Stimulated activated CD4-positive, alpha-beta T cell treated with anti-CD3 and anti-CD28 coated beads, Interleukin-15, amount 100 ng/mL, for 48 hours (primary cell): Measurements from ENCODE around the gene NECTIN2.
"Not testable (repeated sequence)": the region's sequence is repeated elsewhere in the genome, so short reads cannot be mapped to it uniquely, and the experiment has no call there.

Experiments used
- DNase-seq, 2 donors: peaks; one replicate each; pipeline ENCODE4 v3.0.0-alpha.2; 2020; ENCODE audit warnings: low read depth in 2 of 2

Gene NECTIN2

DNA sequence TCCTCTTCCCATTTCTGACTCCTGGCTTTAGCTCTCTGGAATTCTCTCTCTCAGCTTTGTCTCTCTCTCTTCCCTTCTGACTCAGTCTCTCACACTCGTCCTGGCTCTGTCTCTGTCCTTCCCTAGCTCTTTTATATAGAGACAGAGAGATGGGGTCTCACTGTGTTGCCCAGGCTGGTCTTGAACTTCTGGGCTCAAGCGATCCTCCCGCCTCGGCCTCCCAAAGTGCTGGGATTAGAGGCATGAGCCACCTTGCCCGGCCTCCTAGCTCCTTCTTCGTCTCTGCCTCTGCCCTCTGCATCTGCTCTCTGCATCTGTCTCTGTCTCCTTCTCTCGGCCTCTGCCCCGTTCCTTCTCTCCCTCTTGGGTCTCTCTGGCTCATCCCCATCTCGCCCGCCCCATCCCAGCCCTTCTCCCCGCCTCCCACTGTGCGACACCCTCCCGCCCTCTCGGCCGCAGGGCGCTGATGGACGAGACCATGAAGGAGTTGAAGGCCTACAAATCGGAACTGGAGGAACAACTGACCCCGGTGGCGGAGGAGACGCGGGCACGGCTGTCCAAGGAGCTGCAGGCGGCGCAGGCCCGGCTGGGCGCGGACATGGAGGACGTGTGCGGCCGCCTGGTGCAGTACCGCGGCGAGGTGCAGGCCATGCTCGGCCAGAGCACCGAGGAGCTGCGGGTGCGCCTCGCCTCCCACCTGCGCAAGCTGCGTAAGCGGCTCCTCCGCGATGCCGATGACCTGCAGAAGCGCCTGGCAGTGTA, 62.2 kb downstream of the NECTIN2 start:
- DNase-seq, result no peak

DNA sequence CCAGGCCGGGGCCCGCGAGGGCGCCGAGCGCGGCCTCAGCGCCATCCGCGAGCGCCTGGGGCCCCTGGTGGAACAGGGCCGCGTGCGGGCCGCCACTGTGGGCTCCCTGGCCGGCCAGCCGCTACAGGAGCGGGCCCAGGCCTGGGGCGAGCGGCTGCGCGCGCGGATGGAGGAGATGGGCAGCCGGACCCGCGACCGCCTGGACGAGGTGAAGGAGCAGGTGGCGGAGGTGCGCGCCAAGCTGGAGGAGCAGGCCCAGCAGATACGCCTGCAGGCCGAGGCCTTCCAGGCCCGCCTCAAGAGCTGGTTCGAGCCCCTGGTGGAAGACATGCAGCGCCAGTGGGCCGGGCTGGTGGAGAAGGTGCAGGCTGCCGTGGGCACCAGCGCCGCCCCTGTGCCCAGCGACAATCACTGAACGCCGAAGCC, 62.8 kb downstream of the NECTIN2 start:
- DNase-seq, result no peak

GRCh38 chr19:44909775-44910174, 63.7 kb downstream of the NECTIN2 start:
- no peak for DNase-seq

GRCh38 chr19:44911896-44912295, 65.8 kb downstream of the NECTIN2 start:
- DNase-seq, result not testable (repeated sequence)

DNA sequence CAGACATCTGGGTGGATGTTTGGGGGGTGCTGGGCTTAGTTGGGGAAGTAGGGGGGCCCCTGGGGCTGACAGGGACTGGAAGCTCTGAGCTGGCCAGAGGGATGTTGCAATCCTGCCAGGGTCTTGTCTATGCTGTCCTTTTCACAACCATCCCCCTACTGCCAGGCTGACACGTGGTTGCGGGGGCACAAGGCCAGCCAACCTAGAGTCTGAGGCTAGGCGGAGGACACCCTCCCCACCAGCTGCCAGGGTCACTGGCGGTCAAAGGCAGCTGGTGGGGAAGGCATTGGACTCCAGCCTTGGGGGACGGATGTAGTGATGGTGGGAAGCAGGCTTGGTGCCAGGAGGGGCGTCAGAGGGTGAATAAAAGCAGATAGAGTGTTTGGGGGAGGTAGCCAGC, 66.8 kb downstream of the NECTIN2 start:
- no peak for DNase-seq

DNA sequence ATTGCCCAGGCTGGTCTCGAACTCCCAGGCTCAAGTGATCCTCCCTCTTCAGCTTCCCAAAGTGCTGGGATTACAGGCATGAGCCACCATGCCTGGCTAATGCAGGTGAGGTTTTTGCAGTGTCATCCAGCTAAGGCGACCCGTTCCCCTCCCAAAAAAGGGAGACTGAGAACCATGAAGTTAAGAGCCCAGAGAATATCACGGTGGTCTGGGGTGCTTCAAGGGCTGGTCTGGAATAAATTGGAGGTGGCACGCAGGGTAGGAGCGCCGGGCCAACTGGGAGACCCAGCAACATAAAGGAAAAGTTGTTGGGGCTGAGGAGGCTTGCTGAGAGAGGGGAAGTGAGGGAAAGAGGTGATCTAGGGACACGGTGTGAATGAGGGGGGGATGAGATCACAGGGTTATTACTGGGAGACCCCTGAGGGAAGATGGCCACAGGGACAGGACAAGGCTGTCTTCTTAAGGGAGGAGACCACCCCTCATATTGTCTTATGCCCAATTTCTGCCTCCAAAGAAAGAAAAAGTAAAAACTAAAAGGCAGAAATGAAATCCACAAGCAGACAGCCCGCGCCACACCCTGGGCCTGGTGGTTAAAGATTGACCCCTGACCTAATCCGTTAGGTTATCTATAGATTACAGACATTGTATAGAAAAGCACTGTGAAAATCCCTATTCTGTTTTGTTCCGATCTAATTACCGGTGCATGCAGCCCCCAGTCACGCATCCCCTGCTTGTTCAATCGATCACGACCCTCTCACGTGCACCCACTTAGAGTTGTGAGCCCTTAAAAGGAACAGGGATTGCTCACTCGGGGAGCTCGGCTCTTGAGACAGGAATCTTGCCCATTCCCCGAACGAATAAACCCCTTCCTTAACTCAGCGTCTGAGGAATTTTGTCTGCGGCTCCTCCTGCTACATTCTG, 67.7 kb downstream of the NECTIN2 start:
- DNase-seq, result not testable (repeated sequence)

DNA sequence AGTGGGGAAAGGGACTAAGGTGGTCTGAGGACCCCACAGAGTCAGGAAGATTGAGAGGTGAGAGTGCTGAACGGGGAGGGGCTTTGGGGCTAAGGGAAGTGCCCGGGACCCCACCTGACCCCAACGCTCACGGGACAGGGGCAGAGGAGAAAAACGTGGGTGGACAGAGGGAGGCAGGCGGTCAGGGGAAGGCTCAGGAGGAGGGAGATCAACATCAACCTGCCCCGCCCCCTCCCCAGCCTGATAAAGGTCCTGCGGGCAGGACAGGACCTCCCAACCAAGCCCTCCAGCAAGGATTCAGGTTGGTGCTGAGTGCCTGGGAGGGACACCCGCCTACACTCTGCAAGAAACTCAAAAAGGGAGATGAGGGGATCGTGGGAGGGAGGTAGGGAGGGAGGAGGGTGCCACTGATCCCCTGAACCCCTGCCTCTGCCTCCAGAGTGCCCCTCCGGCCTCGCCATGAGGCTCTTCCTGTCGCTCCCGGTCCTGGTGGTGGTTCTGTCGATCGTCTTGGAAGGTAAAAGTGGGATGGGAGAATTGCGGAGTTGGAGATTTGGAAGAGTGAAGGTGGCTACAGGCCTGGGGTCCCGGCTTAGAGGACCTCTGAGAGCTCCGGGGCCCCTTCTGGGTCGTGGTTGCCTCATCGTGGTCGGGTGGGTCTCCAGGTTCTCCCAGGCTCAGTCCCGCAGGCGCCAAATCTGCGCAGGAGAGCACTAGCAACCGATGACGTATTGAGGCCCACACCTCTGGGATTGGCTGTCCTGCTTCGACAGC, 68.5 kb downstream of the NECTIN2 start, which contains the start of gene APOC1:
Gene APOC1 (plus strand): TSS at position 176 of the 774 bp plus-strand sequence. CDS start 284 bp downstream, at position 460.
- peak; percentile 68 to 75 for DNase-seq

DNA sequence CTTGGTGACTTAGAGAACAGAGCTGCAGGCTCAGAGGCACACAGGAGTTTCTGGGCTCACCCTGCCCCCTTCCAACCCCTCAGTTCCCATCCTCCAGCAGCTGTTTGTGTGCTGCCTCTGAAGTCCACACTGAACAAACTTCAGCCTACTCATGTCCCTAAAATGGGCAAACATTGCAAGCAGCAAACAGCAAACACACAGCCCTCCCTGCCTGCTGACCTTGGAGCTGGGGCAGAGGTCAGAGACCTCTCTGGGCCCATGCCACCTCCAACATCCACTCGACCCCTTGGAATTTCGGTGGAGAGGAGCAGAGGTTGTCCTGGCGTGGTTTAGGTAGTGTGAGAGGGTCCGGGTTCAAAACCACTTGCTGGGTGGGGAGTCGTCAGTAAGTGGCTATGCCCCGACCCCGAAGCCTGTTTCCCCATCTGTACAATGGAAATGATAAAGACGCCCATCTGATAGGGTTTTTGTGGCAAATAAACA, 78.2 kb downstream of the NECTIN2 start:
- no peak for DNase-seq

- DNase-seq, result no peak
These were observed 79.2 kb downstream of the NECTIN2 start for GRCh38 chr19:44925114-44925891.

GRCh38 chr19:44926245-44927077, 80.4 kb downstream of the NECTIN2 start:
- not testable (repeated sequence) for DNase-seq

DNA sequence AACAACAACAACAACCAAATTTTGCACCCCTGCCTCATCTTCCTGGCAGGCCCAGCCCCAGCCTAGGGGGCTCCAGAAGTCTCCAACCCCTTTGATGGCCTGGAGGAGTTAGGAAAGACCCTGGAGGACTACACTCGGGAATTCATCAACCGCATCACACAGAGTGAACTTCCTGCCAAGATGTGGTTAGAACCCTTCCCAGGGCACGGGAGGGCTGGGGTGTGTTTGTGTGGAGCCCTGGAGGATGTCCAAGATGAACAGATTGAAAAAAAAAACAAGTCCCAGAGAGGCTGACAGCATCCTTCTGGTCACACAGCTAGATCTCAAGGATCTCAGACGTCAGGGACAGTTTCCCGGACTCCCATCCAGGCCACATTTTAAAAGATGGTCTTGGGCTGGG, 81.6 kb downstream of the NECTIN2 start:
- no peak for DNase-seq

DNA sequence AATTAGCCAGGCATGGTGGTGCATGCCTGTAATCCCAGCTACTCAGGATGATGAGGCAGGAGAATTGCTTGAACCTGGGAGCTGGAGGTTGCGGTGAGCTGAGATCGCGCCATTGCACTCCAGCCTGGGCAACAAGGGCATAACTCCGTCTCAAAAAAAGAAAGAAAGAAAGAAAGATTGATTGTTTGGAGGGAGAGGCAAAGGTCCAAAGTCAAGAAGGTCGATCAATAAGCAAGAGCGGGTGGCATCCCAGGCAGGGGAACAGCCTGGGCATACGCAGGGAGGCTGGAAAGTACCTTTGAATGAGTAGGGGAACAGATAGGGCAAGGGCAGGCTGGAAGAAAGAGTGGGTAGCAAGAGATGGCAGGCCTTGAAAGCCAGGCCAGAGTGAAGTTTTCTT, 84.0 kb downstream of the NECTIN2 start:
- DNase-seq, result no peak

DNA sequence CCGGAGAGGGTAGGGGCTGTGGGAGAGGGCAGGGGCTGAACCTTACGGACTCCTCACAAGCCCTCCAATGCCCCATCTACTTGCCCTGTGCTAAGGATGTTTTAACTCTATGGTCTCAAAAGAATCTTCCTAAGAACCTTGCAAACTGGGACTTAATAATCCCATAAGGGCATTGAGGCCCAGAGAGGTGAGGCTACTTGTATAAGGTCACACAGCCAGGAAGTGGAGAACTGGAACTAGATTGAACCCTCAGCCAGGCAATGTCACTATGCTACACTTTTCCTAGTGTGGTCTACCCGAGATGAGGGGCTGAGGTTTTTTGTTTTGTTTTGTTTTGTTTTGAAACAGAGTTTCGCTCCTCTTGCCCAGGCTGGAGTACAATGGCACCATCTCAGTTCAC, 85.4 kb downstream of the NECTIN2 start:
- DNase-seq, result no peak
